GM18907 (cell line): ENCODE data around the gene FOXJ1.

Experiments used
- ATAC-seq: cut with Tn5 transposase; IDR thresholded peaks from one replicate; pipeline ENCODE4 v1.9.1; 2021; ENCODE audit warnings: mild to moderate bottlenecking, moderate library complexity; ENCODE audit not compliant: unreplicated experiment

Gene FOXJ1

GRCh38 chr17:76161619-76162266, 20.7 kb upstream of the FOXJ1 start:
- ATAC-seq = no peak

DNA sequence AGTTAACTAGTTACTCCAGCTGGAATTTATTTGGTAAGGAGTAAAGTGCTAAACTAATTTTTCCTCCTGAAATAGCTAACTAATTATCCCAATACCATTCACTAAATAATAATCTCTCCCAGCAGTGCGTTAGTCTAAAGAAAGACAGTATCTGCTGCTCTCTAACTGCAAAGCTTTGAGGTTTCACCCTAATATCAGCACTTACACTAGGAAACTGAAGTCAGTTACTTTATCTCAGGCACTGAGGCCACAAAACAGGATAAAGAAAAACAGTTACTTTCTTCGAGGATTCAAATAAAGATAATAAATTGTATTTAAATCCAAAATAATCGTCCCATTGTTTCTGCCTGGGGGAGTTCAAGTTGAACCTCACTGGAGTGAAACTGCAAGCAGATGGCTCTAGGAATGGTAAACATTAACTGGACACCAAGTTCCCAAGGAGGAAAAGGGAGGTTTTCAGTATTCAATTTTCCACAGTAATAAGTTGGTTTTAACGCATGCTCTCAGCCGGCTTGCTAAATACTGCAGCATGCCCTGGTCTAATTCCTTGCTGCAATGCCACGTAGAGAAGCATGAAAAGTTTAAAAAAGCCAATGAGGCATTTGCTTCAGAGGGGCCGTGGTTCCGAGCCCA, 20.0 kb upstream of the FOXJ1 start:
- ATAC-seq = no peak

DNA sequence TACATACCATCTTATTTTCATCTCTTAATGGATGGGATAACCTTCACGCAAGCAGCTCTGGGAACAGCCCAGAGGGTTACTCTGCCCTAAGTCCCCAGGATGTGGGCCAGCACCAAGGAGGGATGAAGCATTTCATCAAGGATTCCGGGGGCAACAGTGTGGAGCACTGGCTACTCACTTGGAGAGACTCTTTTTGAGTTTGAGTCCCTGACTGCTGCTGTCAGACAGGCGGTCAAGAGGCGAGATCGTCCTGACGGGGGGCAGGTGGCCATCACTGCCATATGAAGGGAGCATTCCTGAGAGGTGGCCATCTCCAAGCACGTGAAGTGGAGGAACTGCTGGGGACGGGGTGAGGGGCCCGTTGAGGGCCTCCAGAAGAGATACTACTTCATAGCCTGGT, 18.1 kb upstream of the FOXJ1 start:
- no peak for ATAC-seq

DNA sequence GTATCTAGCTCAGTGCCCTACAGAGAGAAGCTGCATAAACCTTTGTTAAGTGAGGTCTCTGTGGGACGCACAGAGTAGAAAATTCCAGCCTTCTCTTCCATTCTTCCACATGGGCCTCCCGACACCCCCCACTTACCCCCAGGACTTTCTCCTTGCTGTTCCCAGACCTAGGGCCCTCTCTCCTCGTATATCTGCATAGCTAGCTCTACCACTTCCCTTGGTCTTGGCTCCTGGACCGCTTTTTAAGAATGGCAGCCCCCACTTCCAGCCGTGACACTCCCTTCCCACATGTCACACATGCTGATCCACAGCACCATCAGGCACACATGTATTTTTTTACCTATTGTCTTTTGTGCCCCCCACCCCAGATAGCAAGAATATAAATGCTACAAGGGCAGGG, 16.7 kb upstream of the FOXJ1 start:
- ATAC-seq = no peak

DNA sequence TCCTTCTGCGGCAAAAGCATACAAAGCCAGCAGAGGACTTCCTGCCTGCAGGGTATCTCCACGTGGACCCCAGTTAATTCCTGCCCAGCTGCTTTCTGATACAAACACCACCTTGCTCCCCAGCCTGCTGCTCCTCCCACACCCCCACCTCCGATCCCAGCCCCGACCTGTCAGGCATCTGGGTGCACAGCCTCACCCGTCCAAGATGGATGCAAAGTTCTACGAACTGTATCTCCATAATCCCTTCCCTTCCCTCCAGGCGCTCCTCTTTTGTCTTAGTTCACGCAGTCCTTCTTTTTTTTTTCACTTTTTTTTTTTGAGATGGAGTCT, 15.6 kb upstream of the FOXJ1 start:
- no peak for ATAC-seq

- no peak for ATAC-seq
Observed at GRCh38 chr17:76155988-76156661, 15.1 kb upstream of the FOXJ1 start.

DNA sequence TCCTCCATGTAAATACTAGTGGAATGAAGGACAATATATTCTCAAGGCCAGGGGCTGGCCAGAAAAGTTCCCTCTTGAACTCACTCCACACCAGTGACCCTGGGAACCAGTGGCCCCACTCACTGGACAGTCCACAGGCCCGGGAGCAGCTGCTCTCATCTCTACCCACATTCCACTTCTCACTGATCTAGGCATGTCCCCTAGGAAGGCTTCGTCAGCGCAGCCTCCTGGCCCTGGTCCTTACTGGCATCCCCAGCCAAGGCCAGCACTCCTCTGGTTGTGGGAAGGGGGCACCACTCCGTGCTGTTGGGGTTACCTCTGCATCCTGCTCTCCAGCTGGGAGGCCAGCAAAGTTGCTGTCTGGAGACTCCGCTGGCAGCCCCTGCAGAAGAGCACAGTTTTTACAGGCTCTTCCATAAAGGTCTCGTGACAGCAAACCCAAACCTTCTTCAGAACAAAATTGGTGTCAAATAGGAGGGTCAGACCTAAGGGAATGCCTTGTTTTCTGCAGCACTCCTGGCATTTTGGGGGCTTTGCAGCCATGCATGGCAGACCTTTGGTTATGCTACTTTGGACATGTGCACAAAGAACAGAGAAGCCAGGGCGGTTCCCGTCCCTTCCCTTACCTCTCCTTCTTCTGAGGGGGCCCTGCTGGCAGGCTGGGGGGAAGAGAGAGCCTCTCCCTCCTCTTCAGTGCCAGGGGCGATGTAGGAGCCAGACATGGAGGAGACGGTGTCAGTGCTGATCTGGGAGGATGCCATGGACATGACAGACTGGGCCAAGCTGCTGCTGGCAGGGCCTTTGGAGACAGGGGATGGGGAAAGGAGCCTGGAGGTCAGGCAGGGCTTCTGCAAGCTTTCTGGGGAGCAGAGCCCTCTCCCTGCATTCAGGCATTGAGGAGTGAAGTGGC, 14.1 kb upstream of the FOXJ1 start:
- no peak for ATAC-seq

DNA sequence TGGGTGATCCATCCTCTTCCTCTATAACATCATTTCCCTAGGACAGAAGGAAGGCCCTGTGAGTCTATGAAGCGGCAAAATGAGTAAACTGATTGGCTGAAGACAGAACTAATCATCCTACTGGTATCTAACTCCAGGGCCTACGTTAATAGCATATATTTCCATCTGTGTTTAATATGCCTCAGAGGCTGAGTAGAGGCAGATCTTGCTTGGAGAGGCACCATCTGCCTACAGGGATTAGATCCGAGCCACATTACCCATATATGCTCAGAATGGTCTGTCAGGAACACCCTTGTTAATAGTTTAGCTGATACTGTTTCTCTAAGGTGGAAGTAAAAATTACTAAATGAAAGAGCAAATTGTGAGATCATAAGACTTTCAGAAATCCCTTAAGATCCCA, 13.2 kb upstream of the FOXJ1 start:
- ATAC-seq = no peak

DNA sequence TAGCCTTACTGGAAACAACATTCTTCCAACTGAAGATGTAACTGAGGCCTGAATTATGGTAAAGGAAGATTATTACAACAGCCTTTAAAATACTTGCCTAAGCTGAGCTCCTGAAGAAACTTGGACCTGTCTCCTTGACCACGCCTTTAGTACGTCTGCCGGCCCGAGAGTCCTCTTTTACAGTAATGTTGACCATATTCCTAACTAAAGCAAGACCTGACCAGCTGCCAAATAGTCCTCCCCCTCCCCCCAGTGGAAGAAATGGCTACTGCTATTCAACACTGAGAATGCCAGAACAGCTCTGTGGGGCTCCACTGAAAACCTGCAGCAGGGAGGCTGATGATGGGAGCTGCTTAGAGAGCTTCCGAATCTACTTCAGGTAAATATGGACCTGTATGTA, 12.6 kb upstream of the FOXJ1 start:
- no peak for ATAC-seq

DNA sequence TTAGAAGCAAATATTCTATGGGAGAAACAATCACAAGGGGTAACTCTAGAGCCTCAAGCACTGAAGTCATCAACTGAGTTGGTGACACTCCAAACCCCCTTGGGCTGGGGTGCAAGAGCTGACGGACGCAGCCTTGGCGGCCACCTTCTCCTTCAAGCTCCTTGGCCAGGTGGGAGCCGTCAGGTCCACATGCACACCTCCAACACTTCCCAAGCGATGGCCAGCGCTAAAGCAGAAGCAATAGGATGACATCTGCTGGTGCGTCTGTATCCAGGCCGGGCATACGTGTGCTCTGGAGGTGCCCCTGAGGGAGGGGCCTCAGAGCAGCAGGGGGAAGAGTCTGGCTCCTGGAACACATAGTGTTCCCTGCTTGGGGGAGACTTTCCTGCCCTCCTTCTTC, 12.2 kb upstream of the FOXJ1 start:
- no peak for ATAC-seq

- ATAC-seq = no peak
Observed at GRCh38 chr17:76152591-76152990, 11.5 kb upstream of the FOXJ1 start.

- ATAC-seq = no peak
Observed at GRCh38 chr17:76151896-76152454, 10.9 kb upstream of the FOXJ1 start.

GRCh38 chr17:76150712-76151622, 9.9 kb upstream of the FOXJ1 start:
- ATAC-seq = no peak

DNA sequence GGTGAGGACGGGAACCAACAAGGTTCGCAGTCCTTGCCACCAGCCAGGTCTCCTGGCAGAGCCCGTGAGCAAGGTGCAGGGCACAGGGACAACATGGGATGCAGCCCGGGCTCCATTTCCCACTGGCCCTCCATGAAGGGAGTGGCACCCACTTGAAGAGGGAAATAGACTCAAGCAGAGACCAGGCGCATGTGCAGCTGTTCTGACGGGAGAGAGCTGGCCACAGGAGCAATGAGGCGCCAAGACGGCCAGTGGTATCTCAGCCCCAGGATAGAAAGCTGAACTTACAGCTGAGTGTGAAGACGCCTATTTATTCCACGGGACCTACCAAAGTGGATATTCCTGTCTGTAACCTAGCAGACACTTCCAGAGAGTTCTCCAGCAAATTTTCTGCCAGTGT, 8.2 kb upstream of the FOXJ1 start:
- ATAC-seq = no peak

- ATAC-seq = no peak
Observed at GRCh38 chr17:76148015-76148326, 6.9 kb upstream of the FOXJ1 start.

- no peak for ATAC-seq
Observed at GRCh38 chr17:76147211-76148014, 6.4 kb upstream of the FOXJ1 start.

DNA sequence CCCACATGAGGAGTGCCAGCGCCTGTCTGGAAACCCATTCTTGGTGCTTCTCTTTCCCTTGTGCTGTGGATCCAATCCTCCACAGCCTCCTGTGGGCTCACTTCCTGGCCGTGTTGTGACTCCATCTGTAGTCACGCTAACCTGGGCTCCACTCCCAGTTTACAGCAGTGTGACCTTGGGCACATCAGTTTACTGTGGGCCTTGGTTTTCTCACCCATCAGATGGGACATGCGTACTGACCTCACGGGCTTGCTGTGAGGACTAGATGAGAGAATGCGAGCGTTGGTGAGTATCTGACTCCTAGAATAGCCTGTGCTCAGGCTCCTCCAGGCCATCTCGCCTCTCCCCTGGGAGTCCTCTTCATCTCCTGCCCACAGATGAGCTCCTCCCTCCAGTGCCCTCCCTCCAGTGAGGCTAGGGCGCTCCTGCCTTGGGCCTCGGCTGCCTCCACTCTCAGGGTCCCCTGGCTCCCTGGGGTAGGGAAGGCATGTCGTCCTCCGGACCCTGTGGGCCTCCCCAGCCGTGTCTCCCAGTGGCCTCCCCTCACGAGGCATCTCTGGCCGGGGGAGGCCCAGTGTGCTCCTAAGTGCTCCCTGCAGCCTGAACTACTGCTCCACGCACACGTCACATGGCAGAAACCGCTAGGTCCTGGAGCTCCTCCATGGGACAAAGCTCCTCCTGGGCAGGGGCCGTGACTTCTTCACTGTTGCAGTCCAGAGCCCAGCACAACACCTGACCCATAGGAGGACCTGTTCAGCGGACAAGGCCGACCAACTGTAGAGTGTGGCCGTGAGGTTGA, 5.2 kb upstream of the FOXJ1 start:
- no peak for ATAC-seq

DNA sequence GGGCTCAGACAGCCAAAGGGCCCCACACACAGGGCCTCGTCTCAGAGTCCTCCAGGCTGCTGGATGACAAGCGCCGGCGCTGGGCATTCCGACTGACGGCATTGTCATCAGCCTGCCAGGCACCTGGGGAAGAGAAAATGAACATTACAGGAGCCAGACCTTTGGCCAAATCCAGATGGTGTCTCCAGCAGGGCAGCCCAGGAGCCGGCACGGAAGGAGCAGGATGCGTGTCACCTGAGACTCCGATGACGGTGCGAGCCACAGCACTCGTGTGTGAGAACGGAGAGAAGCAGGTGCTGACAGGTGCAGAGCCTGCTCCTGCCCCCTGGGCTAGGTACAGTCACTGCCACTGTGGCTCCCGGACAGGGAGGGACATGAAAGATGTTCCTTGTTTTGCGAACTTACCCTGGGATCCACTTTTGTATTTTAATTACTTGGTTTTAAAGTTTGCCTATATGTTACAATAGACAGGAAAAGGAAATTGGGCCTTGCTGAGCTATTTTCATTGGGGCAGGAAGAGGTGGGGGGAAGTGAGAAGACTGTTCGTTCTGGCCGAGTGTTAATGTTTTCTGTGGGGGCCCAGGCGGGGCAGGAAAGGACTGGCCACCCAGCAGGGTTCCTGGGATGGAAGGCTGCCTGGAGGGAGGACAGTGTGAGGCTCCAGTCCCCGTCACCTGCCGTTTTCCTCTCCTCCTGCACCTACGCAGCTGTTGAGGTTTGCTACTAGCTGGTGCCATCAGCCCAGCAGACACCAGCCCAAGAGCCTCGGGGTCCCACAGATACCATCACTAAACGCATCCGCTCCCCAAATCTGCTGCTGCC, 4.4 kb upstream of the FOXJ1 start:
- no peak for ATAC-seq
